Sigmoid colon (tissue), 4 donors: ENCODE measurements around the gene INVS.

Experiments used
- POLR2A ChIP-seq, 2 donors: fragments of 450-650 bp; IDR thresholded peaks; one replicate each; pipeline ENCODE4 v1.6.1; 2016; ENCODE audit warnings: antibody characterized with exemption in 2 of 2, mild to moderate bottlenecking in 2 of 2, moderate library complexity in 2 of 2
- POLR2AphosphoS5 ChIP-seq, 4 donors: sonication (generic); formaldehyde crosslinking; IDR thresholded peaks; one replicate each; pipeline ENCODE4 v1.6.1; 2017; ENCODE audit warnings: antibody characterized with exemption in 4 of 4
- TF ChIP-seq, protein P1 (sequence below), 4 experiments: fragments of 450-650 bp in 3 of 4; fragments of 200-600 bp in 1 of 4; IDR thresholded peaks; one replicate each; pipeline ENCODE4 v1.5.1; 2016 to 2019; ENCODE audit warnings: antibody characterized with exemption in 4 of 4, mild to moderate bottlenecking in 3 of 4, moderate library complexity in 2 of 4

DNA sequence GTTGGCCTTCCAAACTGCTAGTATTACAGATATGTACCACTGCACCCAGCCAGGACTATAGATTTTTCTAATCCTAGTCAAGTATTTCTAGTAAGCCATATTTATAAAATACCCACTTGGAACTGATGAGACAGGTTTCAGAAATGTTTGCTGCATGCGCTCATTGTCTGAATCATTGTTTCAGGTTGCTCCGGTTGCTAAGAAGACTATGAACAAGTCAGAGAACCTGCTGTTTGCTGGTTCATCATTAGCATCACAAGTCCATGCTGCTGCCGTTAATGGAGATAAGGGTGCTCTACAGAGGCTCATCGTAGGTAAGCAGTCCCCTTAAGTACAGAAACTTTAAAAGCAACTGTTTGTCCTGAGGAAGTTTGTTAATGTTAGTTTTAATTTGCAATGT, 5.3 kb downstream of the INVS start:
- no peak for TF ChIP-seq POLR2AphosphoS5 (IDR thresholded peaks at IDR 0.05)
- TF ChIP-seq, protein P1, sequence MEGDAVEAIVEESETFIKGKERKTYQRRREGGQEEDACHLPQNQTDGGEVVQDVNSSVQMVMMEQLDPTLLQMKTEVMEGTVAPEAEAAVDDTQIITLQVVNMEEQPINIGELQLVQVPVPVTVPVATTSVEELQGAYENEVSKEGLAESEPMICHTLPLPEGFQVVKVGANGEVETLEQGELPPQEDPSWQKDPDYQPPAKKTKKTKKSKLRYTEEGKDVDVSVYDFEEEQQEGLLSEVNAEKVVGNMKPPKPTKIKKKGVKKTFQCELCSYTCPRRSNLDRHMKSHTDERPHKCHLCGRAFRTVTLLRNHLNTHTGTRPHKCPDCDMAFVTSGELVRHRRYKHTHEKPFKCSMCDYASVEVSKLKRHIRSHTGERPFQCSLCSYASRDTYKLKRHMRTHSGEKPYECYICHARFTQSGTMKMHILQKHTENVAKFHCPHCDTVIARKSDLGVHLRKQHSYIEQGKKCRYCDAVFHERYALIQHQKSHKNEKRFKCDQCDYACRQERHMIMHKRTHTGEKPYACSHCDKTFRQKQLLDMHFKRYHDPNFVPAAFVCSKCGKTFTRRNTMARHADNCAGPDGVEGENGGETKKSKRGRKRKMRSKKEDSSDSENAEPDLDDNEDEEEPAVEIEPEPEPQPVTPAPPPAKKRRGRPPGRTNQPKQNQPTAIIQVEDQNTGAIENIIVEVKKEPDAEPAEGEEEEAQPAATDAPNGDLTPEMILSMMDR (IDR thresholded peaks at IDR 0.05) = no peak
- TF ChIP-seq POLR2A (IDR thresholded peaks at IDR 0.05) = no peak
